Activated naive CD8-positive, alpha-beta T cell treated with anti-CD3 and anti-CD28 coated beads, Interleukin-2, amount 10 ng/mL, durations not matched to agents 7 days and 5 days (primary cell): ENCODE data around the gene RPL27A. TPM values are rescaled to one million over a fixed set of nuclear protein-coding genes. Genes with fewer than 3 reads are reported as not detected.
A peak's percentile ranks its signal among the peaks of the same experiment; 100 is the strongest.

Experiments
- ATAC-seq: fragments of 150-1000 bp; cut with Tn5 transposase; one replicate; pipeline ENCODE4 v1.10.0; 2021; ENCODE audit warnings: low read depth, moderate library complexity
- POLR2A ChIA-PET: fragments of 350-600 bp; sonication (Branson Sonifier 250); formaldehyde crosslinking; loops from one replicate; lab custom pipeline; 2021; ENCODE audit warnings: antibody characterized with exemption; lab: Charles Lee
- DNase-seq: peaks from one replicate; pipeline ENCODE4 v3.0.0; 2021
- H3K27ac Mint-ChIP-seq: one replicate; pipeline ENCODE4 v1.8.0; 2022; ENCODE audit warnings: mild to moderate bottlenecking, mixed read lengths
- H3K27me3 Mint-ChIP-seq: one replicate; pipeline ENCODE4 v1.8.0; 2022; ENCODE audit warnings: mild to moderate bottlenecking, moderate library complexity, mixed read lengths
- H3K36me3 Mint-ChIP-seq: one replicate; pipeline ENCODE4 v1.8.0; 2021; ENCODE audit warnings: mild to moderate bottlenecking, mixed read lengths
- H3K4me1 Mint-ChIP-seq: one replicate; pipeline ENCODE4 v1.8.0; 2021; ENCODE audit warnings: mixed read lengths
- H3K4me3 Mint-ChIP-seq: one replicate; pipeline ENCODE4 v1.8.0; 2022; ENCODE audit warnings: mild to moderate bottlenecking, moderate library complexity, mixed read lengths
- H3K9me3 Mint-ChIP-seq: one replicate; pipeline ENCODE4 v1.8.0; 2021; ENCODE audit warnings: mixed read lengths
- total RNA-seq, 2 experiments: library from RNA; stranded (reverse); gene quantifications; one replicate each; pipeline ENCODE4 v1.2.3, GENCODE V29; 2021

RPL27A gene
- total RNA-seq, 2 experiments from 2014 or later: 981 to 1,044 TPM

GRCh38 chr11:8683115-8683807 is 669 bp downstream of the RPL27A start:
- DNase-seq: no peak
- Mint-ChIP-seq H3K27me3 (no peaks in the 10 kb centered on the region), H3K9me3 (peaks cover 1% of the 10 kb centered on the region), H3K4me3 (peak overlapping the region; percentile 98), H3K36me3 (peaks cover 45% of the 10 kb centered on the region), H3K4me1 (peaks cover 48% of the 10 kb centered on the region), H3K27ac (peak overlapping the region; percentile 92)
- POLR2A ChIA-PET: interaction anchor here (0.6 to 3.1 kb wide), 13 partner anchors 10 to 778 kb away, joined by 3 to 28 read pairs (median 6); partner anchors contain the start of genes AKIP1, TMEM41B, TMEM9B and ZNF143
- ATAC-seq: peak; percentile 8

- H3K27ac Mint-ChIP-seq: peak overlapping the region; percentile 92
- peaks cover 41% of the 10 kb centered on the region for H3K36me3 Mint-ChIP-seq
- H3K9me3 Mint-ChIP-seq: peaks cover 1% of the 10 kb centered on the region
- H3K4me3 Mint-ChIP-seq: peak overlapping the region; percentile 98
- no peaks in the 10 kb centered on the region for H3K27me3 Mint-ChIP-seq
- peaks cover 54% of the 10 kb centered on the region for H3K4me1 Mint-ChIP-seq
- DNase-seq: no peak
- no peak for ATAC-seq
- POLR2A ChIA-PET: no interaction called here
Measured at GRCh38 chr11:8684600-8685290, 2.2 kb downstream of the RPL27A start.

DNA sequence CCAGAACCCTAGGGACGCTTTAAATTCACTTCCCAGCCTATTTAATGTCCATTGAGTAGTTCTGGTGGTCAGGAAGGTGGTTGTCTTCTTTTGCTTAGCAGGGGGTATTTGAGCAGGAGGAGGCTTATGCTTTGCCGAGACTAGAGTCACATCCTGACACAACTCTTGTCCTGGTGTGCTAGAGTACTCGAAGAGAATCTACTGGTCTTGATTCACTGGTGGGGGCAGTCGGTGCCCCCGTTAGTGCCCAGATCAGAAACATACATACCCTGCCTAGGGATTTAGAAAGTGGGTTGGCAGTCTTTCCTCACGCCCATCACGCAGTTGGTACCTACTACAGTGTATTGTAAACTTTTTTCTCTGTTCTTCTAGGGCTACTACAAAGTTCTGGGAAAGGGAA is 2.7 kb downstream of the RPL27A start:
- peak overlapping the region; percentile 98 for H3K4me3 Mint-ChIP-seq
- ATAC-seq (no peak), DNase-seq (no peak)
- H3K27ac Mint-ChIP-seq: peak overlapping the region; percentile 92
- H3K27me3 Mint-ChIP-seq: no peaks in the 10 kb centered on the region
- POLR2A ChIA-PET: no interaction called here
- peaks cover 1% of the 10 kb centered on the region for H3K9me3 Mint-ChIP-seq
- peaks cover 55% of the 10 kb centered on the region for H3K4me1 Mint-ChIP-seq
- H3K36me3 Mint-ChIP-seq: peaks cover 36% of the 10 kb centered on the region

GRCh38 chr11:8685820-8686219 is 3.2 kb downstream of the RPL27A start:
- Mint-ChIP-seq H3K9me3 (no peaks in the 10 kb centered on the region), H3K4me1 (peaks cover 52% of the 10 kb centered on the region), H3K36me3 (peaks cover 31% of the 10 kb centered on the region), H3K4me3 (no peak overlapping the region), H3K27me3 (no peaks in the 10 kb centered on the region), H3K27ac (no peak overlapping the region)
- POLR2A ChIA-PET: no interaction called here
- DNase-seq (no peak), ATAC-seq (no peak)

DNA sequence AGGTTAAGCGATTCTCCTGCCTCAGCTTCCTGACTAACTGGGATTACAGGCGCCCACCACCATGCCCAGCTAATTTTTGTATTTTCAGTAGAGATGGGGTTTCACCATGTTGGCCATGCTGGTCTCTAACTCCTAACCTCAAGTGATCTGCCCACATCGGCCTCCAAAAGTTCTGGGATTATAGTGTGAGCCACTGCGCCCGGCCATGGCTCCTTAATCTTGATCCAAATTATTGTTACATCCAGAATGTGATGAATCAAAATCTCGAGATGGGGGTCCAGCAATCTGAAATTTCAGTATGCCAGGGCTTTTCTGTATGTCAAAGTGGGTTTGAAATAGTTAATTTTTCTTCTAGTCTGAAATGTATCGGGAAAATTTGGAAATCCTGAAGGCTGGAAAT is 3.7 kb downstream of the RPL27A start:
- H3K36me3 Mint-ChIP-seq: peaks cover 29% of the 10 kb centered on the region
- ATAC-seq (no peak), DNase-seq (no peak)
- H3K9me3 Mint-ChIP-seq: no peaks in the 10 kb centered on the region
- no peak overlapping the region for H3K4me3 Mint-ChIP-seq
- no peaks in the 10 kb centered on the region for H3K27me3 Mint-ChIP-seq
- peaks cover 51% of the 10 kb centered on the region for H3K4me1 Mint-ChIP-seq
- H3K27ac Mint-ChIP-seq: no peak overlapping the region
- POLR2A ChIA-PET: no interaction called here

- Mint-ChIP-seq H3K36me3 (peaks cover 23% of the 10 kb centered on the region), H3K4me3 (peak overlapping the region; percentile 96), H3K27me3 (no peaks in the 10 kb centered on the region), H3K9me3 (no peaks in the 10 kb centered on the region), H3K27ac (peak overlapping the region; percentile 96), H3K4me1 (peaks cover 47% of the 10 kb centered on the region)
- DNase-seq: peak; percentile 88
- POLR2A ChIA-PET: interaction anchor here (0.7 to 1.4 kb wide), 10 partner anchors 15 to 276 kb away, joined by 3 to 9 read pairs (median 4); partner anchors contain the start of genes AKIP1 and TMEM9B
- peak; percentile 95 for ATAC-seq
Measured at GRCh38 chr11:8688414-8689362, 6.1 kb downstream of the RPL27A start.

DNA sequence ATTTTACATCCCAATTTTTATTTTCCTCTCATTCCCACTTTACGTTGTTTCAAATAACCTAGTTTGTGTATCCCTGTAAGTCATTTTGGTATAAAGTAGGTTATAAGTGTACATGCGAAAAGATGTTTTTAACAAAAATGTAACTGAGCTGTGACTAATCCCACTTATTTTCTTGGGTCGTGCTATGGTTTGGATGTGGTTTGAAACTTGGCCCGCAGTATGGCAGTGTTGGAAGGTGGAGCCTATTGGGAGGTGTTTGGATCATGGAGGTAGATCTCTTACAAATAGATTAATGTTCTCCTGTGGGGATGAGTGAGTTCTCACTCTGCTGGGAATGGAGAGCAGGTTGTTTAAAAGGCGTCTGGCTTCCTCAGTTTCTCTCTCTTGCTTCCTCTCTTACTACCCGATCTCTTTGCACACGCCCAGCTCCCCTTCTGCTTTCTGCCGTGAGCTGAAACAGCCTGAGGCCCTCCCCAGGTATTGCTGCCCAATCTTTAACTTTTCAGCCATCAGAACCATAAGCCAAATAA is 7.2 kb downstream of the RPL27A start:
- DNase-seq: no peak
- Mint-ChIP-seq H3K27ac (peak overlapping the region; percentile 96), H3K9me3 (no peaks in the 10 kb centered on the region), H3K4me1 (peaks cover 43% of the 10 kb centered on the region), H3K4me3 (peak overlapping the region; percentile 96), H3K27me3 (no peaks in the 10 kb centered on the region), H3K36me3 (peaks cover 18% of the 10 kb centered on the region)
- POLR2A ChIA-PET: interaction anchor here (1.0 to 2.1 kb wide), 2 partner anchors 8 to 124 kb away, joined by 3 to 12 read pairs; partner anchors contain the start of genes RPL27A and TRIM66
- no peak for ATAC-seq

GRCh38 chr11:8690374-8691342 is 8.1 kb downstream of the RPL27A start:
- no peak for ATAC-seq
- Mint-ChIP-seq H3K27ac (peak overlapping the region; percentile 96), H3K4me3 (peak overlapping the region; percentile 96), H3K9me3 (no peaks in the 10 kb centered on the region), H3K36me3 (peaks cover 10% of the 10 kb centered on the region), H3K4me1 (peaks cover 35% of the 10 kb centered on the region), H3K27me3 (no peaks in the 10 kb centered on the region)
- POLR2A ChIA-PET: interaction anchor here (2.1 kb wide), 1 partner anchor 9 kb away, joined by 12 read pairs; the partner anchor contains the start of genes RPL27A and TRIM66
- no peak for DNase-seq

DNA sequence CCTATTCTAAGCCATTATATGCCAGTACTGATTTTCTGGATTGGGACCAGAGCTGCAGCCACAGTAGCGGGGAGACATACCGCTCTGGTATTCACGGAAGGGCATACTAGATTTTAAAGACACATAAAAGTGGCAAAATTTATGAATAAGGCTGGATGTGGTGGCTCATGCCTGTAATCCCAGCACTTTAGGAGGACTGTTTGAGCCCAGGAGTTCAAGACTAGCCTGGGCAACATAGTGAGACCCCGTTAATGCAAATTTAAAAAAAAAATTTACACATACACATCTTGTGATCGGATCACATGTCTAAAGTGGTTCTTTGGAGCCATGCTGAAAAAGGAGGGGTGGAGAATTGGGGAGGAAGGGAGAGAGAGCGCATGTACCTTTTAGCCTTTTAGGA is 9.0 kb downstream of the RPL27A start:
- Mint-ChIP-seq H3K27ac (no peak overlapping the region), H3K27me3 (no peaks in the 10 kb centered on the region), H3K4me3 (no peak overlapping the region), H3K4me1 (peaks cover 34% of the 10 kb centered on the region), H3K36me3 (peaks cover 13% of the 10 kb centered on the region), H3K9me3 (no peaks in the 10 kb centered on the region)
- POLR2A ChIA-PET: interaction anchor here (2.1 kb wide), 1 partner anchor 9 kb away, joined by 12 read pairs; the partner anchor contains the start of genes RPL27A and TRIM66
- ATAC-seq: no peak
- no peak for DNase-seq

DNA sequence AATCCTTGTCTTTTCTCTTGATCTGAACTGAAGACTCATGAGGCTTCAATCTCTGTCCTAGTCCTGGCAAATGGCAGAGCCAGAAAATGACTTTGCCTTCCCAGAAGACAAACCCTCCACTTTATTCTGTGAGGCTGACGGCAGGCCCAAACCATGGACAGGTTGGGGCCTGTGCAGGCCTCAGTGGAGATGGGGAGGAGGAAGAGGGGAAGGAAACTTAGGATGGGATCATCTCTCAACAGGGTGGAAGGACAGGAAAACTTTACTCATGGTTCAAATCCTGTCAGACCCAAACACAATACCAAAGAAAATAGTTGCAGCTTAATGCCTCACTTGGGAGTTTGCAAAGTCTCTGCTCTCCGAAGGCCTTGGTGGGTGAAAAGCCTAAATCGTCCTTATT is 9.8 kb downstream of the RPL27A start:
- DNase-seq: no peak
- H3K27ac Mint-ChIP-seq: no peak overlapping the region
- POLR2A ChIA-PET: no interaction called here
- no peak overlapping the region for H3K4me3 Mint-ChIP-seq
- peaks cover 32% of the 10 kb centered on the region for H3K4me1 Mint-ChIP-seq
- H3K36me3 Mint-ChIP-seq: peaks cover 13% of the 10 kb centered on the region
- H3K9me3 Mint-ChIP-seq: no peaks in the 10 kb centered on the region
- no peak for ATAC-seq
- no peaks in the 10 kb centered on the region for H3K27me3 Mint-ChIP-seq

GRCh38 chr11:8693010-8693551 is 10.5 kb downstream of the RPL27A start:
- Mint-ChIP-seq H3K36me3 (peaks cover 10% of the 10 kb centered on the region), H3K4me1 (peaks cover 27% of the 10 kb centered on the region), H3K27ac (no peak overlapping the region), H3K4me3 (no peak overlapping the region), H3K27me3 (no peaks in the 10 kb centered on the region), H3K9me3 (no peaks in the 10 kb centered on the region)
- ATAC-seq (no peak), DNase-seq (no peak)
- POLR2A ChIA-PET: no interaction called here
